Spleen (tissue), 13 donors: Measurements from ENCODE around the gene XPO6. TPM values are rescaled to one million over a fixed set of nuclear protein-coding genes. Genes with fewer than 3 reads are reported as not detected.

Experiments
- DNase-seq: peaks from one replicate; pipeline ENCODE4 v3.0.0-alpha.2; 2020
- H3K27ac ChIP-seq, 8 donors: fragments of 200-600 bp; sonication (generic) in 7 of 8; 1 replicate in 4 of 8; 2 replicates in 4 of 8; pipeline versions ENCODE4 v1.5.0 to v1.8.0; 2016 to 2021; ENCODE audit warnings: inconsistent platforms in 4 of 8, mild to moderate bottlenecking in 4 of 8, moderate library complexity in 1 of 8
- H3K27me3 ChIP-seq, 7 donors: fragments of 200-600 bp; sonication (generic) in 6 of 7; replicated peaks in 1 of 7; 1 replicate in 4 of 7; 2 replicates in 3 of 7; pipeline versions ENCODE4 v1.5.0 to v1.8.0; 2016 to 2021; ENCODE audit warnings: inconsistent platforms in 3 of 7, mild to moderate bottlenecking in 1 of 7
- H3K36me3 ChIP-seq, 6 donors: fragments of 200-600 bp; sonication (generic) in 5 of 6; 1 replicate in 4 of 6; 2 replicates in 2 of 6; pipeline versions ENCODE4 v1.5.0 to v1.8.0; 2016 to 2021; ENCODE audit warnings: inconsistent platforms in 2 of 6
- H3K4me1 ChIP-seq, 6 donors: fragments of 200-600 bp; sonication (generic) in 5 of 6; 1 replicate in 3 of 6; 2 replicates in 3 of 6; pipeline versions ENCODE4 v1.5.0 to v1.8.0; 2016 to 2021; ENCODE audit warnings: inconsistent platforms in 3 of 6
- H3K4me3 ChIP-seq, 8 donors: fragments of 200-600 bp; sonication (generic) in 7 of 8; 1 replicate in 4 of 8; 2 replicates in 4 of 8; pipeline versions ENCODE4 v1.5.0 to v1.8.0; 2016 to 2021; ENCODE audit warnings: inconsistent platforms in 4 of 8, mild to moderate bottlenecking in 4 of 8, moderate library complexity in 2 of 8
- H3K9me3 ChIP-seq, 8 donors: fragments of 200-600 bp; sonication (generic) in 7 of 8; 1 replicate in 4 of 8; 2 replicates in 4 of 8; pipeline versions ENCODE4 v1.5.0 to v1.8.0; 2016 to 2021; ENCODE audit warnings: inconsistent platforms in 4 of 8
- POLR2A ChIP-seq, 3 donors: fragments of 450-650 bp; IDR thresholded peaks; one replicate each; pipeline ENCODE4 v1.5.1; 2017; ENCODE audit warnings: antibody characterized with exemption in 3 of 3, mild to moderate bottlenecking in 1 of 3
- POLR2AphosphoS5 ChIP-seq, 3 donors: sonication (generic); formaldehyde crosslinking; IDR thresholded peaks; one replicate each; pipeline ENCODE4 v1.5.1; 2017; ENCODE audit warnings: antibody characterized with exemption in 3 of 3
- WGBS, 5 donors: extraction: QIAGEN DNeasy Blood & Tissue Kit in 3 of 5; methylation state at CpG; one replicate each; pipeline versions ENCODE4 v1.1.5 to v1.1.7; 2013 to 2018; 5-methylcytosine and 5-hydroxymethylcytosine counted together
- intact Hi-C: fragments of 100-400 bp; cut with DNase I; formaldehyde crosslinking; loops from one replicate; pipeline ENCODE4 v1.15.0; 2023; ENCODE audit warnings: low total_unique reads
- long read RNA-seq, 2 donors: transcript quantifications; one replicate each; lab custom pipeline, GENCODE V29; 2026
- polyA plus RNA-seq, 3 donors: library from polyadenylated mRNA; stranded (reverse); fragments of 200-250 nt; gene quantifications; one replicate each; pipeline ENCODE4 v1.2.1, GENCODE V29; 2013
- total RNA-seq, 7 donors: library from RNA; depleted of rRNA in 3 of 7; stranded (reverse); fragments of >200 nt in 3 of 7; fragmentation: NEBNext Ultra II Directional in 4 of 7; extraction: Animal tissue kit (Norgen Biotek cat#: 25700) in 4 of 7; gene quantifications; one replicate each; pipeline versions ENCODE4 v1.1.0 to v1.2.1, GENCODE V29; 2016 to 2021
- TF ChIP-seq, protein P1 (sequence below), 11 experiments: fragments of 200-600 bp in 7 of 11; fragments of 450-650 bp in 4 of 11; sonication (generic) in 4 of 11; IDR thresholded peaks in 8 of 11; conservative IDR thresholded peaks in 3 of 11; 1 replicate in 7 of 11; 2 replicates in 4 of 11; pipeline versions ENCODE4 v1.4.0 to v1.8.0; 2016 to 2021; ENCODE audit warnings: antibody characterized with exemption in 11 of 11, inconsistent platforms in 4 of 11, mild to moderate bottlenecking in 1 of 11
- donor health status: healthy with polysubstance abuse.
- donor health status: DM: no; HTN: no; CAD: no; lungs with moderate emphysema.
- donor health status: DM: no; HTN: no; CAD: no.
- donor health status: Bipolar disorder and iron deficiency.
- donor health status: healthy.
- donor health status: DM: no; HTN: no; CAD: no.
- donor health status: DM: yes; HTN: yes; CAD: no.

The XPO6 gene
- total RNA-seq (100 to 1,000 TPM; 259 to 517 (median 343) TPM), polyA plus RNA-seq (100 to 1,000 TPM in 2 of 3 donors, 10 to 100 TPM in 1; 96.9 to 150 (median 132) TPM)
- long read RNA-seq, donor 1, full-length matches to known transcripts: 2 of 32 reads
- long read RNA-seq, donor 1, partial matches to known transcripts: 30 of 32 reads
- long read RNA-seq, donor 1, other reads (novel, unspliced or antisense): 0 of 32 reads
- long read RNA-seq, donor 2, full-length matches to known transcripts: 1 of 13 reads
- long read RNA-seq, donor 2, partial matches to known transcripts: 12 of 13 reads
- long read RNA-seq, donor 2, other reads (novel, unspliced or antisense): 0 of 13 reads

GRCh38 chr16:28211758-28212531 is at the start of gene XPO6:
TSS of gene XPO6 (minus strand) at chr16:28211965. CDS start at chr16:28211368, 597 bp downstream.
- 2 to 6% (median 4%) methylated on average over 34 to 76 of the region's 76 CpGs for whole genome bisulfite sequencing, 5 donors
- no peaks in the 10 kb centered on the region for H3K9me3 ChIP-seq
- TF ChIP-seq POLR2AphosphoS5 (IDR thresholded peaks at IDR 0.05) (peak; percentile 85 to 92 (median 86)), POLR2A (IDR thresholded peaks at IDR 0.05) (peak in 2 of 3 donors; percentile 29 to 48)
- TF ChIP-seq, protein P1, sequence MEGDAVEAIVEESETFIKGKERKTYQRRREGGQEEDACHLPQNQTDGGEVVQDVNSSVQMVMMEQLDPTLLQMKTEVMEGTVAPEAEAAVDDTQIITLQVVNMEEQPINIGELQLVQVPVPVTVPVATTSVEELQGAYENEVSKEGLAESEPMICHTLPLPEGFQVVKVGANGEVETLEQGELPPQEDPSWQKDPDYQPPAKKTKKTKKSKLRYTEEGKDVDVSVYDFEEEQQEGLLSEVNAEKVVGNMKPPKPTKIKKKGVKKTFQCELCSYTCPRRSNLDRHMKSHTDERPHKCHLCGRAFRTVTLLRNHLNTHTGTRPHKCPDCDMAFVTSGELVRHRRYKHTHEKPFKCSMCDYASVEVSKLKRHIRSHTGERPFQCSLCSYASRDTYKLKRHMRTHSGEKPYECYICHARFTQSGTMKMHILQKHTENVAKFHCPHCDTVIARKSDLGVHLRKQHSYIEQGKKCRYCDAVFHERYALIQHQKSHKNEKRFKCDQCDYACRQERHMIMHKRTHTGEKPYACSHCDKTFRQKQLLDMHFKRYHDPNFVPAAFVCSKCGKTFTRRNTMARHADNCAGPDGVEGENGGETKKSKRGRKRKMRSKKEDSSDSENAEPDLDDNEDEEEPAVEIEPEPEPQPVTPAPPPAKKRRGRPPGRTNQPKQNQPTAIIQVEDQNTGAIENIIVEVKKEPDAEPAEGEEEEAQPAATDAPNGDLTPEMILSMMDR (IDR thresholded peaks at IDR 0.05 in 8 of 11, conservative IDR thresholded peaks at IDR 0.05 in 3 of 11): peak in 5 of 11 experiments; percentile 15 to 36 (median 17)
- H3K36me3 ChIP-seq: peaks cover 0 to 30% (median 9%) of the 10 kb centered on the region in 6 donors
- intact Hi-C loops: no loop called here
- DNase-seq: peak; percentile 99
- H3K27me3 ChIP-seq: no peaks in the 10 kb centered on the region
- peak within 1 kb of the TSS; percentile 76 to 98 (median 92) for H3K27ac ChIP-seq
- peak within 1 kb of the TSS; percentile 86 to 94 (median 91) for H3K4me3 ChIP-seq
- H3K4me1 ChIP-seq: peaks cover 13 to 53% (median 48%) of the 10 kb centered on the region in 6 donors

DNA sequence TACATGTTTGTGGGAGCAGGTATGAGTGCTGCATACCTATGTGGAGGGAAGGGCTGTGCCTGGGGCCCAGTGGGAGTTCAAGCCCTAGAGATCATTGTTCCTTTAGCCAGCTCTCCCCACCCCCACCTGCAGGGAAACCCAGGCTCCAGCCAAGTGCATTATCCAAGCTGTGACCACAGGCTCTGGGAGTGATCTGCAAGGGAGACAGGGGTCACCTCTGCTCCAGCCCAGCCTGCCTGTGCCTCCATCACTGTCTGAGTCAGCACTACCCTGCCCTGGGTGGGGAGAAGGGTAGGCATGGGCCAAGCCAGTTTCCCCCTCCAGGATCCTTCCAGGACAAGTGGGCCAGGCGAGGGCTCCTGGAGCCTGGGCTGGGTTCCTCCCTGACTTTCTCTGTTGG is 48.4 kb upstream of the XPO6 start:
- Histone ChIP-seq H3K4me1 (peaks cover 0 to 26% (median 8%) of the 10 kb centered on the region in 6 donors), H3K27me3 (peaks cover 0 to 52% (median 13%) of the 10 kb centered on the region in 7 donors), H3K9me3 (peaks cover 0 to 9% (median 0%) of the 10 kb centered on the region in 8 donors), H3K36me3 (no peaks in the 10 kb centered on the region), H3K27ac (no peak overlapping the region), H3K4me3 (no peak overlapping the region)
- TF ChIP-seq POLR2A (IDR thresholded peaks at IDR 0.05) (no peak), POLR2AphosphoS5 (IDR thresholded peaks at IDR 0.05) (no peak)
- TF ChIP-seq, protein P1 (IDR thresholded peaks at IDR 0.05 in 8 of 11, conservative IDR thresholded peaks at IDR 0.05 in 3 of 11): no peak
- 78 to 100% (median 79%) methylated on average over 1 of the region's 1 CpG; no CpG with 5 or more reads in 1 of the 5 donors for WGBS, 5 donors
- DNase-seq: no peak
- intact Hi-C loops: no loop called here

DNA sequence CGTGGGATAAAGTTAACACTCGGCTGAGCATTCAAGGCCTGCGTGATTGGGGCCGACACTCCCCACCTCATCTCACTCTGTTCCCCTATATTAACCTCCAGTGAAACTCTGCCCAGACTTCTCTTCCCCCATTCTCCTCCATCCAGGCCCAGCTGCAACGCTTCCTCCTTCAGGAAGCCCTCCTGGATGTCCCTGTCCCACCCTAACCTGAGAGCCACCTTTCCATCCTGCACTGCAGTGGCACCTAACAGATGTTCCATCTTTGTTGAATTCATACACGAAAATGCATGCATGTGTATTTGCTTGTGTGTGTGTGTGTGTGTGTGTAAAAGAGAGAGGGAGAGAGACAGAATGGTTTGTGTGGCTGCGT is 48.0 kb upstream of the XPO6 start:
- peak overlapping the region in 2 of 8 donors; percentile 28 to 54 for H3K4me3 ChIP-seq
- DNase-seq: no peak
- intact Hi-C loops: no loop called here
- peaks cover 0 to 9% (median 0%) of the 10 kb centered on the region in 8 donors for H3K9me3 ChIP-seq
- H3K4me1 ChIP-seq: peaks cover 0 to 23% (median 8%) of the 10 kb centered on the region in 6 donors
- 72 to 92% (median 77%) methylated on average over 7 of the region's 7 CpGs for WGBS, 5 donors
- TF ChIP-seq, protein P1 (IDR thresholded peaks at IDR 0.05 in 8 of 11, conservative IDR thresholded peaks at IDR 0.05 in 3 of 11): no peak
- no peak for TF ChIP-seq POLR2A (IDR thresholded peaks at IDR 0.05)
- no peak for TF ChIP-seq POLR2AphosphoS5 (IDR thresholded peaks at IDR 0.05)
- no peaks in the 10 kb centered on the region for H3K36me3 ChIP-seq
- H3K27me3 ChIP-seq: peaks cover 0 to 48% (median 13%) of the 10 kb centered on the region in 7 donors
- no peak overlapping the region for H3K27ac ChIP-seq
